ENCODE data around the gene PXT1. TPM values are rescaled to one million over a fixed set of nuclear protein-coding genes. Genes with fewer than 3 reads are reported as not detected.

Gene PXT1
- total and polyA plus RNA-seq, 9 of the 15 experiments (the other 6 are each of a cell fraction or from before 2014, with no cell fraction given) = 0.09 to 0.11 (median 0.10) TPM; not detected in 5

DNA sequence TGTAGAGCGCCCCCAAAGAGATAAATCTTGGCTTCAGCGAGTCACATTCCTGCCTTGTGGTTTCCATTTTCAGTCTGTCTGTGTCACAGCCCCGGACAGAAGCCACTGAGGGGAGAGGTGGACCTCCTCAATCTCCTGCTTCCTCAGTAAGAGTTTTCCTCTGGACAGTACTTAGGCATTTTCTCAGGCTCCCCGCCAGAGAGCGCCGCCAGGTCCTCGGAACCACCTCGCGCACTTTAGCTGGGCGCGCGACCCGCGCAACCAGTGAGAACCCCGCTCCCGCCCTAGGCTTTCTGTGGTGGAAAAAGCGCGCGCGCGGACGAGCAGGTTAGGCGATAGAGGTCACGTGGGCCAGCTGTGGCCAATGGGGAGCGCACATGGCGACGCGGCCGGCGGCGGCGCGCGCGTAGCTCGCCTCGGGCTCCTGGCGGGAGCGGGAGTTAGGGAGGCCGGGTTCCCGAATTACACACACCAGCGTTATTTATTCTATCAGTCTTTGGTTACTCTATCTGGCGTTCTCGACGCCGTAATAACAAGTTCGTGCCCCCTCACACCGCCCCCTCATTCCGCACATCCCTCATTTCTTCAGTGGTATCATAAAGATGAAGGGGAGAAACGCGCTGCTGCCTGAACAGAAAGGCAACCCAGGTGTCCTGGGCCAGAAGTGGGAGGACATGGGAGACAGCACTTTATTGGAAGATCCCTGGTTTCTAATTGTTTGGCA is 19.4 kb downstream of the PXT1 start (continued):
- TF ChIP-seq, protein P1, sequence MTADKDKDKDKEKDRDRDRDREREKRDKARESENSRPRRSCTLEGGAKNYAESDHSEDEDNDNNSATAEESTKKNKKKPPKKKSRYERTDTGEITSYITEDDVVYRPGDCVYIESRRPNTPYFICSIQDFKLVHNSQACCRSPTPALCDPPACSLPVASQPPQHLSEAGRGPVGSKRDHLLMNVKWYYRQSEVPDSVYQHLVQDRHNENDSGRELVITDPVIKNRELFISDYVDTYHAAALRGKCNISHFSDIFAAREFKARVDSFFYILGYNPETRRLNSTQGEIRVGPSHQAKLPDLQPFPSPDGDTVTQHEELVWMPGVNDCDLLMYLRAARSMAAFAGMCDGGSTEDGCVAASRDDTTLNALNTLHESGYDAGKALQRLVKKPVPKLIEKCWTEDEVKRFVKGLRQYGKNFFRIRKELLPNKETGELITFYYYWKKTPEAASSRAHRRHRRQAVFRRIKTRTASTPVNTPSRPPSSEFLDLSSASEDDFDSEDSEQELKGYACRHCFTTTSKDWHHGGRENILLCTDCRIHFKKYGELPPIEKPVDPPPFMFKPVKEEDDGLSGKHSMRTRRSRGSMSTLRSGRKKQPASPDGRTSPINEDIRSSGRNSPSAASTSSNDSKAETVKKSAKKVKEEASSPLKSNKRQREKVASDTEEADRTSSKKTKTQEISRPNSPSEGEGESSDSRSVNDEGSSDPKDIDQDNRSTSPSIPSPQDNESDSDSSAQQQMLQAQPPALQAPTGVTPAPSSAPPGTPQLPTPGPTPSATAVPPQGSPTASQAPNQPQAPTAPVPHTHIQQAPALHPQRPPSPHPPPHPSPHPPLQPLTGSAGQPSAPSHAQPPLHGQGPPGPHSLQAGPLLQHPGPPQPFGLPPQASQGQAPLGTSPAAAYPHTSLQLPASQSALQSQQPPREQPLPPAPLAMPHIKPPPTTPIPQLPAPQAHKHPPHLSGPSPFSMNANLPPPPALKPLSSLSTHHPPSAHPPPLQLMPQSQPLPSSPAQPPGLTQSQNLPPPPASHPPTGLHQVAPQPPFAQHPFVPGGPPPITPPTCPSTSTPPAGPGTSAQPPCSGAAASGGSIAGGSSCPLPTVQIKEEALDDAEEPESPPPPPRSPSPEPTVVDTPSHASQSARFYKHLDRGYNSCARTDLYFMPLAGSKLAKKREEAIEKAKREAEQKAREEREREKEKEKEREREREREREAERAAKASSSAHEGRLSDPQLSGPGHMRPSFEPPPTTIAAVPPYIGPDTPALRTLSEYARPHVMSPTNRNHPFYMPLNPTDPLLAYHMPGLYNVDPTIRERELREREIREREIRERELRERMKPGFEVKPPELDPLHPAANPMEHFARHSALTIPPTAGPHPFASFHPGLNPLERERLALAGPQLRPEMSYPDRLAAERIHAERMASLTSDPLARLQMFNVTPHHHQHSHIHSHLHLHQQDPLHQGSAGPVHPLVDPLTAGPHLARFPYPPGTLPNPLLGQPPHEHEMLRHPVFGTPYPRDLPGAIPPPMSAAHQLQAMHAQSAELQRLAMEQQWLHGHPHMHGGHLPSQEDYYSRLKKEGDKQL (CRISPR knock-in tag; IDR thresholded peaks at IDR 0.05; ENCODE audit: borderline replicate concordance) = no peak
- peak; percentile 90; the same call in 1 of the 2 replicates for TF ChIP-seq NR4A1 (CRISPR knock-in tag; IDR thresholded peaks at IDR 0.05)
- peak; percentile 69 for TF ChIP-seq NR4A1 (tag; IDR thresholded peaks at IDR 0.05)
- peak; percentile 61; the same call in 1 of the 2 replicates for TF ChIP-seq SP1 (CRISPR knock-in tag; IDR thresholded peaks at IDR 0.05)
- peak; percentile 79 for TF ChIP-seq FOS (IDR thresholded peaks at IDR 0.05; ENCODE audit: extremely low read depth, insufficient read length)
- TF ChIP-seq SRSF1 (IDR thresholded peaks at IDR 0.05; ENCODE audit: low read depth, low read length) = no peak
- TF ChIP-seq, protein P2, sequence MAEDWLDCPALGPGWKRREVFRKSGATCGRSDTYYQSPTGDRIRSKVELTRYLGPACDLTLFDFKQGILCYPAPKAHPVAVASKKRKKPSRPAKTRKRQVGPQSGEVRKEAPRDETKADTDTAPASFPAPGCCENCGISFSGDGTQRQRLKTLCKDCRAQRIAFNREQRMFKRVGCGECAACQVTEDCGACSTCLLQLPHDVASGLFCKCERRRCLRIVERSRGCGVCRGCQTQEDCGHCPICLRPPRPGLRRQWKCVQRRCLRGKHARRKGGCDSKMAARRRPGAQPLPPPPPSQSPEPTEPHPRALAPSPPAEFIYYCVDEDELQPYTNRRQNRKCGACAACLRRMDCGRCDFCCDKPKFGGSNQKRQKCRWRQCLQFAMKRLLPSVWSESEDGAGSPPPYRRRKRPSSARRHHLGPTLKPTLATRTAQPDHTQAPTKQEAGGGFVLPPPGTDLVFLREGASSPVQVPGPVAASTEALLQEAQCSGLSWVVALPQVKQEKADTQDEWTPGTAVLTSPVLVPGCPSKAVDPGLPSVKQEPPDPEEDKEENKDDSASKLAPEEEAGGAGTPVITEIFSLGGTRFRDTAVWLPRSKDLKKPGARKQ (CRISPR knock-in tag; IDR thresholded peaks at IDR 0.05) = no peak
- no peak for TF ChIP-seq ZNF140 (CRISPR knock-in tag; IDR thresholded peaks at IDR 0.05)
- no peak for TF ChIP-seq RHOXF2B (CRISPR knock-in tag; conservative IDR thresholded peaks at IDR 0.05)
- TF ChIP-seq FOXA3 (CRISPR knock-in tag; conservative IDR thresholded peaks at IDR 0.05 in 1 of 2, IDR thresholded peaks at IDR 0.05 in 1 of 2) = peak in 1 of 2 experiments; percentile 50; a peak in 2 of 4 replicates
- TF ChIP-seq ZNF174 (CRISPR knock-in tag; IDR thresholded peaks at IDR 0.05) = no peak
- TF ChIP-seq, protein P3, sequence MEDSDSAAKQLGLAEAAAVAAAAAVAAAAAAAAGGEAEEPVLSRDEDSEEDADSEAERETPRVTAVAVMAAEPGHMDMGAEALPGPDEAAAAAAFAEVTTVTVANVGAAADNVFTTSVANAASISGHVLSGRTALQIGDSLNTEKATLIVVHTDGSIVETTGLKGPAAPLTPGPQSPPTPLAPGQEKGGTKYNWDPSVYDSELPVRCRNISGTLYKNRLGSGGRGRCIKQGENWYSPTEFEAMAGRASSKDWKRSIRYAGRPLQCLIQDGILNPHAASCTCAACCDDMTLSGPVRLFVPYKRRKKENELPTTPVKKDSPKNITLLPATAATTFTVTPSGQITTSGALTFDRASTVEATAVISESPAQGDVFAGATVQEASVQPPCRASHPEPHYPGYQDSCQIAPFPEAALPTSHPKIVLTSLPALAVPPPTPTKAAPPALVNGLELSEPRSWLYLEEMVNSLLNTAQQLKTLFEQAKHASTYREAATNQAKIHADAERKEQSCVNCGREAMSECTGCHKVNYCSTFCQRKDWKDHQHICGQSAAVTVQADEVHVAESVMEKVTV (CRISPR knock-in tag; IDR thresholded peaks at IDR 0.05) = peak; percentile 76
- TF ChIP-seq, protein P4, sequence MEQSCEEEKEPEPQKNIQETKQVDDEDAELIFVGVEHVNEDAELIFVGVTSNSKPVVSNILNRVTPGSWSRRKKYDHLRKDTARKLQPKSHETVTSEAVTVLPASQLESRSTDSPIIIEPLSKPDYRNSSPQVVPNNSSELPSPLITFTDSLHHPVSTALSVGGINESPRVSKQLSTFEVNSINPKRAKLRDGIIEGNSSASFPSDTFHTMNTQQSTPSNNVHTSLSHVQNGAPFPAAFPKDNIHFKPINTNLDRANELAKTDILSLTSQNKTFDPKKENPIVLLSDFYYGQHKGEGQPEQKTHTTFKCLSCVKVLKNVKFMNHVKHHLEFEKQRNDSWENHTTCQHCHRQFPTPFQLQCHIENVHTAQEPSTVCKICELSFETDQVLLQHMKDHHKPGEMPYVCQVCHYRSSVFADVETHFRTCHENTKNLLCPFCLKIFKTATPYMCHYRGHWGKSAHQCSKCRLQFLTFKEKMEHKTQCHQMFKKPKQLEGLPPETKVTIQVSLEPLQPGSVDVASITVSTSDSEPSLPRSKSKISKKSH (CRISPR knock-in tag; IDR thresholded peaks at IDR 0.05) = no peak
- TF ChIP-seq PCBP2 (IDR thresholded peaks at IDR 0.05; ENCODE audit: low read depth, low read length, poor library complexity, severe bottlenecking) = no peak
